Activated CD8-positive, alpha-beta memory T cell treated with anti-CD3 and anti-CD28 coated beads, Interleukin-2, amount 50 U/mL, for 24 hours (primary cell): Measurements from ENCODE around the gene RAD18.

ENCODE experiments used
- DNase-seq: peaks from one replicate; pipeline ENCODE4 v3.0.0-alpha.2; 2020; ENCODE audit errors: extremely low read depth

RAD18 gene

GRCh38 chr3:8864402-8865350, 98.6 kb downstream of the RAD18 start:
- DNase-seq, result no peak

GRCh38 chr3:8863891-8864290, 99.4 kb downstream of the RAD18 start:
- DNase-seq, result no peak

- no peak for DNase-seq
Measured at GRCh38 chr3:8857720-8858367, 105.4 kb downstream of the RAD18 start.

- no peak for DNase-seq
Measured at GRCh38 chr3:8856721-8857120, 106.6 kb downstream of the RAD18 start.

- no peak for DNase-seq
Measured at GRCh38 chr3:8856071-8856470, 107.2 kb downstream of the RAD18 start.

- no peak for DNase-seq
Measured at GRCh38 chr3:8854656-8855055, 108.6 kb downstream of the RAD18 start.

- no peak for DNase-seq
Measured at GRCh38 chr3:8853081-8853480, 110.2 kb downstream of the RAD18 start.

GRCh38 chr3:8852511-8852910, 110.8 kb downstream of the RAD18 start:
- no peak for DNase-seq

- no peak for DNase-seq
Measured at GRCh38 chr3:8851703-8852102, 111.6 kb downstream of the RAD18 start.

GRCh38 chr3:8848696-8849131, 114.6 kb downstream of the RAD18 start:
- DNase-seq, result no peak

GRCh38 chr3:8847317-8847716, 116.0 kb downstream of the RAD18 start:
- no peak for DNase-seq

- DNase-seq, result no peak
Measured at GRCh38 chr3:8846176-8846575, 117.1 kb downstream of the RAD18 start.

GRCh38 chr3:8845641-8846040, 117.6 kb downstream of the RAD18 start:
- no peak for DNase-seq

GRCh38 chr3:8843347-8843746, 119.9 kb downstream of the RAD18 start:
- DNase-seq, result no peak

GRCh38 chr3:8842293-8842692, 121.0 kb downstream of the RAD18 start:
- no peak for DNase-seq

- DNase-seq, result no peak
Measured at GRCh38 chr3:8841472-8841871, 121.8 kb downstream of the RAD18 start.

GRCh38 chr3:8840556-8840955, 122.7 kb downstream of the RAD18 start:
- DNase-seq, result no peak

- no peak for DNase-seq
Measured at GRCh38 chr3:8839607-8840325, 123.5 kb downstream of the RAD18 start.

GRCh38 chr3:8838765-8839423, 124.4 kb downstream of the RAD18 start:
- DNase-seq, result no peak

- no peak for DNase-seq
Measured at GRCh38 chr3:8838234-8838633, 125.0 kb downstream of the RAD18 start.

GRCh38 chr3:8837162-8837561, 126.1 kb downstream of the RAD18 start:
- DNase-seq, result no peak

- DNase-seq, result no peak
Measured at GRCh38 chr3:8836096-8836495, 127.2 kb downstream of the RAD18 start.
